GM19455 (cell line): ENCODE measurements around the gene ZNF205.
A peak's percentile ranks its signal among the peaks of the same experiment; 100 is the strongest.
"Not testable (repeated sequence)": the region's sequence is repeated elsewhere in the genome, so short reads cannot be mapped to it uniquely, and the experiment has no call there.

ENCODE experiments used
- ATAC-seq: cut with Tn5 transposase; IDR thresholded peaks from one replicate; pipeline ENCODE4 v1.9.1; 2021; ENCODE audit not compliant: unreplicated experiment

Gene ZNF205

DNA sequence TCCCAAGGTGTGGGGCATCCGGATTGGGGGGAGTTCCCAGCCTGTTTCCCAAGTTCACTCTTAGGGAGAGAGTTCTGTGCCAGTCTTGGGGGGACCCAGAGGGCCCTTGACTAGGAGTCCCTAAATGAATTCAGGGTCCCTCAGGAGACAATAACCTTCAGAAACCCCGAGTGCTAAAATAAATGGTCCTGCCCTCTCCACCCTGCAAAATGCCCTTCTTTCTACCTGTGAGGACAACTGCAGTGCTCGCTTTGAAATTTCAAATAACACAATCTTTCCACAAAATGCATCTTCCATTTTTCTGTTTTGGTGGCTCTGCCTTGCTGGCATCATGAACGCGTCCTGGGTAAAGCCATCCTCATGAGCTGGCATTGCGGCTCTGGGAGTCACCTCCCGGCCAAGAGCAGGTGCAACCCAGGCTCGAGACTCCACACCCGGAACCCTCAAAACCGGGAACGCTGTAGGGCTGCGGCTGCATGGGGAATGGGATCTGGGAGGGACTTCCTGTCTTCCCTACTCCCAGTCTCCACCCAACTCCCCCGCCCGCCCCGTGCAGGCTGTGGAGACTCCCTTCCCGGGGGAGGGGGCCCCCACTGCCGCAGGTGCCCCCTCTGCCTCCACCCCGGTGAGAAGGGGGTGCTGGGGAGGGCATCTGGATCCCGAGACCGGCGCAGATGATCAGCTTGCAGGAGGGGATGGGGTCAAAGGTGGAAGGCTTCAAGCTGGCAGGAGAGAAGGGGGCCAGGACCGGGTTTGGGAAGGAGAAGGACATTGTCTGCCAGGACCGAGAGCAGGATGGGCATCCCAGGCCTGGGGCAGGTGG, at the start of gene ZNF205:
Gene ZNF205 (plus strand): TSS at position 529 of the 823 bp plus-strand sequence. CDS start 845 bp downstream, outside the sequence.
- no peak for ATAC-seq

DNA sequence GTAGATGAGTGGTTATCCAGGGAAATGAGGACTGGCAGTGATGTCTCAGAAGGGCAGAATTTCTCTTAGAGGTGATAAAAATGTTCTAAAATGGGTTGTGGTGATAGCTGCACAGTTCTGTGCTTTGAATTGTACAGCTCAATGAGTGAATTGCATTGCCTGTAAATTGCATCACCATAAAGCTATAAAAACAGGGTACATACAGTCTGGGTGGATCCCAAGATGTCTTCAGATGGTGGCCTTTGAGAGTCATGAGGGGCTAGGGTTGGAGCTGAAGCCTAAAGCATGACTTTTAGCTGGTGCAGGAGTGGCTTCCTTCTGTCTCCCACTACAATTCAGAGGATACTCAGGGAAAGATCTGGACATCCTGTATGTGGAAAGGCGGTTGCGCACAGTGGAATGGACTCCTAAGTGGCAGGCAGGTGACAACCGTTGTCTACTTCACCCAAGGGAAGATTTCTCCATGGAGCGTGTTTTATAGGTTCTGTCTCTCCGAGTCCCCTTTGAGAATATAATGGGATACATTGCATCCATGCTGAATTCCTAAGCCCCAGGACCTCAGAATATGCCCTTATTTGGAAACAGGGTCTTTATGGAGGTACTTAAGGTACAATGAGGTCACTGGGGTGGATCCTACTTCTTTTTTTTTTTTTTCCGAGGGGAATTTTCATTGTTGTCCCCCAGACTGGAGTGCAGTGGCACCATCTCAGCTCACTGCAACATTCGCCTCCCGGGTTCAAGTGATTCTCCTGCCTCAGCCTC, 48.6 kb upstream of the ZNF205 start:
- no peak for ATAC-seq

DNA sequence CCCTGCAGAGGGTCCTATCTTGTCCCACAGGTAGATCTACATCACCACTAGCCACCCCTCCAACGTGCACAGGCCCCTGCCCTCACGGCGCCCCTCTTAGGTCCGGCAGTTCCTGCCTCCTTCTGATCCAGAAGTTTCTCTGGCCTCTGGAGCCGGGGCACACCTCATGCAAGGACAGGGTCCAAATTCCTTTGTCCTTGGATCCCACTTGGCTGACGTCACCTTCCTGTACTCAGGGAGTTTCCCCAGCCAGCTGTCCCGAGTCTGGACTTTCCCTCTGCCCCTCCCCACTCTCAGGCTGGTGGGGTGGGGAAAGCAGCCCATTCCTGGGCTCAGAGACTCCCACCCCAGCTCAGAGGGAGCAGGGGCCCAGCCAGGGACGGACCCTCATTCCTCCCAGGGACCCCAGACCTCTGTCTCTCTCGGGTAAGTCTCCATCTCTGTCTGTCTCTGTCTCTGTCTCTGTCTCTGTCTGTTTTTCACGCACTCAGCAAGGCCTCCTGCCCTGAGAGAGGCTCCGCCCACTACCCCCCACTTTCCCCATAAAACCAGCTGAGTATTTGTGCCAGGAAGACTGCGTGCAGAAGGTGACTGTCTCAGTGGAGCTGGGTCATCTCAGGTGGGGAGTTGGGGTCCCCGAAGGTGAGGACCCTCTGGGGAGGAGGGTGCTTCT, 47.2 kb upstream of the ZNF205 start, which contains the start of gene IL32:
Gene IL32 (plus strand): TSS at position 572 of the 673 bp plus-strand sequence. CDS start 172 bp downstream, outside the sequence.
- ATAC-seq = no peak

DNA sequence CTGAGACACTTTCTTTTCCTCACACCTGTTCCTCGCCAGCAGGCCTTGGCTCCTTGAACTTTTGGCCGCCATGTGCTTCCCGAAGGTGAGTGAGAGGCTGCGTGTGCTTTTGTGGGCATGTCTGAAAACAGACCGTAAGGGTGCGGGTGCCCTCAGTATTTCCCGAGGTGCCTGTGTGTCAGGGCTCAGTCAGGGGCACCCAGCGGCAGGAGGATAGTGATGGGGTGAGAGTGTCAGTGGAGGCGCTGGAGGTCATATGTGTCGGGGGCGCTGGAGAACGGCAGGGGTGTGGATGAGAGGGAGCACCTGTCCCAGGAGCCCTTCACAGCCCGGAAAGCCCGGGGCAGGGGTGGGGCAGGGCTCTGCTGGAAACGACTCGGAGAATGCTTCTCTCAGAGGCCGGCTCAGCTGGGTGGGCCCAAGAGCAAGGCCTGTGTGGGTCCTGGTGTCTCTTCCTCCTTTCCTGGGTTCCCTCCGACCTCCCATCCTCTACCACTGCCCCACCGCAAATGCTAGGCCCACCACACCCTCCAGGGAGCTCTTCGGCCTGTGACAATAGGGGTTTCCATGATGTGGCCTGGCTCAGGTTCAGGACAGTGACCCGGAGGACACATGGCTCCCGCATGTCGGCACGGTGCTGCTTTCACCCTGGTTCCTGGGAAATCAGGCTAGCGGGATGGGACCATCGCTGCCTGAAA, 46.5 kb upstream of the ZNF205 start:
- ATAC-seq = no peak

DNA sequence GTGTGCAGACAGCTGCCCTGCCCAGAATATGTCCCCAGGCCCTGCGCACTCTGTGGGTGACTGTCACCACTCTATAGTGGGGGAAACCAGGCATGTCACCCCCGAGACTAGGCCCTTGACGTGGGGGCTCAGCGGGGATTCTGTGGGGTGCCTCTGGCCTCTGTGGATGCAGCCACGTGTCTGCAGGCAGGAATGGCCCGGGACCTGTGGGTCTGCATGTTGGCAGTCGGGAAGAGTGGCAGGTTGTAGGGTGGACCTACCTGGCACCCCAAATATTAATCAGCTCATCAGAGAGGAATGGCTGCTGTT, 46.0 kb upstream of the ZNF205 start:
- ATAC-seq = no peak

DNA sequence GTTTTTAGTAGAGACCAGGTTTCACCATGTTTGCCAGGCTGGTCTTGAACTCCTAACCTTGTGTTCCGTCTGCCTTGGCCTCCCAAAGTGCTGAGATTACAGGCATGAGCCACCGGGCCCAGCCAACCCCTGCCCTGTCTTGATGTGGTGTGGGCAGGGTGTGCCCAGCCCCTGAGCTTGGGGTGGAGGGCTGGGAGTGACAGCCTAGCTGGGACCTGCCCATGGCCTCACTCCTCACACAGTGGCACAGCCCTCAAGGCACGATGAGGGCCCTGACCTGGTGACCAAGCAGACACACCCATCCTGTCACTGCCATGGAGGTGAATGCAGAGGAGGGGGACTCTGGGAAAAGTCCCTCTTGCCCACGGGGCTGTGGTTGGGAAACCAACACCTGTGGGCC, 43.9 kb upstream of the ZNF205 start:
- no peak for ATAC-seq

DNA sequence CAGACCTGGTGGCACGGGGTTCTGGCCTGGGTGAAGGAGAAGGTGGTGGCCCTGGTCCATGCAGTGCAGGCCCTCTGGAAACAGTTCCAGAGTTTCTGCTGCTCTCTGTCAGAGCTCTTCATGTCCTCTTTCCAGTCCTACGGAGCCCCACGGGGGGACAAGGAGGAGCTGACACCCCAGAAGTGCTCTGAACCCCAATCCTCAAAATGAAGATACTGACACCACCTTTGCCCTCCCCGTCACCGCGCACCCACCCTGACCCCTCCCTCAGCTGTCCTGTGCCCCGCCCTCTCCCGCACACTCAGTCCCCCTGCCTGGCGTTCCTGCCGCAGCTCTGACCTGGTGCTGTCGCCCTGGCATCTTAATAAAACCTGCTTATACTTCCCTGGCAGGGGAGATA, 43.2 kb upstream of the ZNF205 start:
- not testable (repeated sequence) for ATAC-seq

DNA sequence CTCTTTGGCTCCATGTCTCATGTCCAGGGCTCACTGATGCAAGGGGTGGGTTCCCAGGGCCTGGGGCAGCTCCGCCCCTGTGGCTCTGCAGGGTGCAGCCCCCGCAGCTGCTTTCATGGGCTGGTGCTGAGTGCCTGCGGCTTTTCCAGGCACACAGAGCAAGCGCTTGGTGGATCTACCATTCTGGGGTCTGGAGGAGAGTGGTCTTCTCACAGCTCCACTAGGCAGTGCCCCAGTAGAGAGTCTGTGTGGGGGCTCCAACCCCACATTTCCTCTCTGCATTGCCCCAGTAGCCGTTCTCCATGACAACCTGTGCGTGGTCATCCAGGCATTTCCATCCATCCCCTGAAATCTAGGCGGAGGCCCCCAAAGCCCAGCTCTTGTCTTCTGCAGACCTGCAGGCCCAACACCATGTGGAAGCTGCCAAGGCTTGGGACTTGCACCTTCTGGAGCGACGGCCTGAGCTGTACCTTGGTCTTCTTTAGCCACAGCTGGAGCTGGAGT, 41.7 kb upstream of the ZNF205 start:
- no peak for ATAC-seq

DNA sequence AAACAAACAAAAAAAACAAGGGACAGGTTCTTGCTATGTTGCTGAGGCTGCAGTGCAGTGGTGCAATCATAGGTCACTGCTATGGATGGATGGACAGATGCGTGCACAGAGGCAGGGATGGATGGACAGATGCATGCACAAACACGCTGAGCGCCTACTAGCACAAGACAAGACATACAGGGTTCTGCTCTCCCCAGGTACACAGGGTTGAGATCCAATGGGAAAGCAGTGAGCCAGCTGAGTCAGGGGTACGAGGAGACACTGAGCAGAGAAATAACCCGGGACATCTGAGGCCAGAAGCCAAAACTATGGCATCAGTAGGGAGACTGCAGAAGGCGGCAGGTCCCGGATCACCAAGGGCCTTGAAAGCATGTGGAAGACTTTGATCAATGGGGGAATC, 40.7 kb upstream of the ZNF205 start:
- no peak for ATAC-seq

DNA sequence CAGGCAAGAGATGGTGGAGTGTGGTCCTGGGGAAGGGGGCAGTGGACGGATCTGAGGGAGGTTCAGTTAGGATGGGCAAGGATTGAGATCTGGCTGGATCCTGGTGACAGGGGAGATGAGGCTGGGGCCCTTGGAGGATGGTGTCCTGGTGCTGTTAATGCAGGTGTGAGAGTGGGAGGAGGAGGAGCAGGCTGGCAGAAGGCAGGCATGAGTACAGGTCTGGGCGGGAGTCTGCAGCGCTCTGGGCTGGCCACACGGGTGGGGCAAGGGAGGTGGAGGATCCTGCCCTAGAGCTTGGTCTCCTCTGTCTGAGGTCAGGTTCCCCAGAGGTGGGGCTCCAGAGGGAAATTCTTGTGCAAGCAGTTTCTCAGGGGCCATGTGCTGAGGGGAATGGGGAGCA, 40.2 kb upstream of the ZNF205 start:
- not testable (repeated sequence) for ATAC-seq

DNA sequence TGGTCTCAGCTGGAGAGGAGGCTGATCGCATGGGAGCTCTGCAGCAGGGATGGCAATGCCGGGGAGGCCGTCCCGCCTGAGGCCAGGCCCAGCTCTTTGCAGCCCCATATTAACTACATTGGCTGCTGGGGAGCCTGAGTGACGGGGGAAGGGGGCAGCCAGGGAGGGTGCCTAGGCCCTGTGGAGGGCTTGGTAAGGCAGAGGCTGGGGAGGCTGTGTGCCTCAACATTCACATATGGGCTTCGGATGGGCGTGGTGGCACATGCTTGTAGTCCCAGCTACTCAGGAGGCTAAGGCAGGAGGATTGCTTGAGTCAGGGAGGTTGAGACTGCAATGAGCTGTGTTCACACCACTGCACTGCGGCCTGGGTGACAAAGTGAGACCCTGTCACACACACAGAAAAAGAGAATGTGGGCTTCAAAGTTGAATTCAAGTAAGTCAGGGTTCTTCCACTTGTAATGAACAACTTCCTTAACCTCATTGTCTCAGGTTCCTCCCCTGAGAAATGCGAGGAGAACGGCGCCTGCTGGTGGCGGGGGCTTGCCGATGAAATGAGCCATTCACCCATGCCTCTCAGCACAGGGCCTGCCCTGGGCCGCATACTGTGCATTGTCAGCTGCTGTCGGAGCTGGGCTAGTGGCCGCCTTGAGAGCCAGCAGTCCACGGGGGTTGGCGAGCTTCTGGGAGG, 39.7 kb upstream of the ZNF205 start:
- not testable (repeated sequence) for ATAC-seq

DNA sequence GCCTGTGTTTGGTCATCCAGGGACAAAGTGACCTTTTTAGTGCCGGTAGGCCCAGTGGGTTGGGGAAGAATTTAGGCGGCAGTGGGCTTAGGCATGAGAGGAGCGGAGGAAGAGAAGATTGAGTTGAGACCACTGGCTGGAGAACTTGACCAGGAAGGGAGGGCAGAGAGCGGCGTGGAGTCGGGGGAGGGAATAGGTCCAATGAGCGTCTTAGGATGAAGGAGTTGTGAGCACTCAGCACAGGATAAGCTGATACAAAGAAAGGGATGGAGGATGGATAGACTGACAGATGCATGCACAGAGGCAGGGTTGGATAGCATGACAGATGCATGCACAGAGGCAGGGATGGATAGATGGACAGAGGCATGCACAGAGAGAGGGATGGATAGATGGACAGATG, 38.9 kb upstream of the ZNF205 start:
- no peak for ATAC-seq

DNA sequence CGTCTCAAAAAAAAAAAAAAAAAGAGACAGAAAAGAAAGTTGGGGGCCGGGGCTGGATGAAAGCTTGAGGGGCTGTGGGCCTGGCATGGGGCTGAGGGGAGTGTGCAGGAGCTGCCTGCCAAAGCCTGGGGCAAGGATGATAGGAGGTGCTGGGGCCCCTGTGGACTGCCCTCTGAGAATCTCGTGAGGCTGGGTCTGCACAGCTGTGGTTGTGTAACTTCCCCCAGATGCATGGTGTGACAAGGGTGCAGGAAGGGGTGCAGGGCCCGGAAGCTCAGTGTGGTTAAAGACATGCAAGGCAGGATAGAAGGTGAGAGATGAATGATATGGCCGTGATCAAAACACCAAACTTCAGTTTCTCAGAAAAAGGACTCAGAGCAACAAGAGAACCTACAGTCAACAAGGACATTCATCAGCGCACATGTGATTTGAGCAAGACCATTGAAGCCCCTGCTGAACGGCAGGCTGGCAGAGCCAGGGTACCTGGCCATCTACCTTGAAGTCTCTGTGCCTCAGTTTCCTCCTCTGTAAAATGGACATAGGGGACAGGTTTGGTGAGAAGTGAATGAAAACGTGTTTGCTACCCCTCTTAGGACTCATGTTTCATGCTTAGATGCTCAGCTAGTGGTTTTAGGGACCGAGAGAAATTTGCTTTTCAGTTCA, 37.4 kb upstream of the ZNF205 start:
- peak; percentile 64 for ATAC-seq

DNA sequence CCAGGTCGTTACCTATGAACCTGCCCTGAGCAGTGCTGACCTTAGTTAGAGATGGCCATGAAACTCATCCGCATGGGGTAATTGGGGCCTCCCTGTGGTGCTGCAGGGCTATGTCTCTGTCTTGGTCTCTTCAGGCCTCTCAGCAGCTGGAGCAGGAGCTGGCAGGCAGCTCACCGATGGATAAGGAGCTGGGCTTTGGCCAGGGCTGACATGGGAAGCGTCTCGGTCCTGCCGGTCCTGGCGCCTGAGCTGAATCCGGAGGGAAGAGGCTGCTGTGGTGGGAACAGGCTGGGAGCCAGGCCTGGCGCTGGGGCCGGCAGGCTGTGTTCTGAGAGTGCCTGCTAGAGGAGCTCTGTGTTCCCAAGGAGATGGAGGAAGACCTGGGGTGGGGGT, 36.9 kb upstream of the ZNF205 start:
- ATAC-seq = no peak

DNA sequence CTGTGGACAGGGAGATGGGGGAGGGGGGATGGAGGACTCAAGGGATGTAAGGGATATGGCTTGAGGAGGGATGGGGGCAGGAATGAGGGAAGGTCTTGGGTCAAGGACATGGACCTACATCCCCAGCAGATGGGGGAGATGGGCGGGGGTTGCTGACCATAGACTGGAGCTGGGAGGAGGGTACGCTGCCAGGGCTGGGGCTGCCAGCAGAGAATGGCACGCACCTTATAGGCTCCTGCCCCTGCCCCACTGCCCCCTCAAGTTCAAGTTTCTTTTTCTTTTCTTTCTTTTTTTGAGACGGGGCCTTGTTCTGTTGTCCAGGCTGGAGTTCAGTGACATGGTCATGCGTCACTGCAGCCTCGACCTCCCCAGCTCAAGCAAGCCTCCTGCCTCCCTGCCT, 36.4 kb upstream of the ZNF205 start:
- ATAC-seq = not testable (repeated sequence)

DNA sequence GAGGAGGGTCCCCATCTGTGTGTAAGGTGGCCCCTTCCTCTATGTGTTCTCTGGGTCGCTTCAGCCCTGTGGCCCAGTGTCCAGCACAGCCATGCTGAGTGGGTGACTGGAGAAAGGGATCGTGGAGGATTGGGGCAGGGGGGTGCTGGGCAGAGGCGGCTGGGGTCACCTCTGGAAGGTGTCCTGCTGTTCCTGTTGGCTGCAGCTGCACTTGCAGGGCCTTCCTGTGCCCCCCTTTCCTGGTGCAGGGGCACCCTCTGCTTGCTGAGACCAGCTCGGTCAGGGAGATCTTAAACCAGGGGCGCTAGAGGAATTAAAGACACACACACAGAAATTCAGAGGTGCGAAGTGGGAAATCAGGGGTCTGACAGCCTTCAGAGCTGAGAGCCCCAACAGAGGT, 35.8 kb upstream of the ZNF205 start:
- ATAC-seq = no peak

DNA sequence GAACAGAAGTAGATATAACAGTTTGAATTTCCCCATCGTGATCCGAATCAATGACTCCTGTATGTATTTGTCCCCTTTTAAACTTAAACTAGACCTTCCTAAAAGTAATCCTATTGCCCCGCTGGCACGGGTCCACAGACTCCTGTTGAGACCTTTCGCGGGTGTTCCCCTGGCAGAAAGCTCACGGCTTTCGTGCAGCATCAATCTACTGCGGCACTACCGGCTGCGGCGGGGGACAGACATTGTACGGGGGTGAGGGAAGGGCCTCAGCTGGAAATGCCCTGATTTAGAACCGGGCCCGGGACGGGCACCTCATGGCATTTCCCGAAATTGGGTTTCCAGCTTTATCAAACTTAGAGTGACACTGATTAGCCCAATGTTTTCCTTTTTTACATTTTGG, 32.4 kb upstream of the ZNF205 start:
- no peak for ATAC-seq

DNA sequence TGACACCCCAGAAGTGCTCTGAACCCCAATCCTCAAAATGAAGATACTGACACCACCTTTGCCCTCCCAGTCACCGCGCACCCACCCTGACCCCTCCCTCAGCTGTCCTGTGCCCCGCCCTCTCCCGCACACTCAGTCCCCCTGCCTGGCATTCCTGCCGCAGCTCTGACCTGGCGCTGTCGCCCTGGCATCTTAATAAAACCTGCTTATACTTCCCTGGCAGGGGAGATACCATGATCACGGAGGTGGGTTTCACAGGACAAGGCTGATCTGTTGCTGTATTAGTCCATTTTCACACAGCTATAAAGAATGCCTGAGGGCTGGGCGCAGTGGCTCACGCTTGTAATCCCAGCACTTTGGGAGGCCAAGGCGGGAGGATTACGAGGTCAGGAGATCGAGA, 30.4 kb upstream of the ZNF205 start:
- not testable (repeated sequence) for ATAC-seq

DNA sequence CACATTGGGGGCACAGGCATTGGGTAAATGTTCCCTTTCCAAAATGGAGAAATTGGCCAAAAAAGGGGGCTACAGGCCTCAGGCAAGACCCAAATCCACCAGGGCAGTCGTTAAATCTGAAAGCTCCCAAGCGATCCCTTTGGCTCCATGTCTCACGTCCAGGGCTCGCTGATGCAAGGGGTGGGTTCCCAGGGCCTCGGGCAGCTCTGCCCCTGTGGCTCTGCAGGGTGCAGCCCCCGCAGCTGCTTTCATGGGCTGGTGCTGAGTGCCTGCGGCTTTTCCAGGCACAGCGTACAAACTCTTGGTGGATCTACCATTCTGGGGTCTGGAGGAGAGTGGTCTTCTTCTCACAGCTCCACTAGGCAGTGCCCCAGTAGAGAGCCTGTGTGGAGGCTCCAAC, 29.0 kb upstream of the ZNF205 start:
- ATAC-seq = not testable (repeated sequence)

DNA sequence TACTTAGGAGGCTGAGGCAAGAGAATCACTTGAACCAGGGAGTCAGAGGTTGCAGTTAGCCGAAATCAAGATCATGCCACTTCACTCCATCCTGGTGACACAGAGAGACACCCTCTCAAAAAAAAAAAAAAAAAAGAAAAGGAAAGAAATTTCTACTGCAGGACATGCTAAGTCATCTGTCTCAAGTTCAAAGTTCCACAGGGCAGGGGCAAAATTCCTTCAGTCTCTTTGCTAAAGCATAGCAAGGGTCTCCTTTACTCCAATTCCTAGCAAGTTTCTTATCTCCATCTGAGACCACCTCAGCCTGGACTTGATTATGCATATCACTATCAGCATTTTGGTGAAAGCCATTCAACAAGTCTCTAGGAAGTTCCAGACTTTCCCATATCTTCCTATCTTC, 27.9 kb upstream of the ZNF205 start:
- ATAC-seq = no peak
